ENCODE data around the gene HGS. TPM values are rescaled to one million over a fixed set of nuclear protein-coding genes. Genes with fewer than 3 reads are reported as not detected.

Gene HGS
- total RNA-seq, 4 donors from 2014 or later, result 96.1 to 205 (median 150) TPM

- peaks cover 0 to 4% of the 10 kb centered on the region in 2 donors for H3K9me3 ChIP-seq
- intact Hi-C loops (cut with DNase I; ENCODE audit: low total_unique reads), result no loop called here
- H3K27ac ChIP-seq, result no peak overlapping the region
- in situ Hi-C loops (cut with MboI; ENCODE audit: low pct_ligation_motif_present in 1 of 4, low pct_unique_long_range_greater_than_20kb in 1 of 4, low sequenced_read_pairs in 3 of 4), result no loop called here
- no peak overlapping the region for H3K4me3 ChIP-seq
- no peaks in the 10 kb centered on the region for H3K4me1 ChIP-seq
- TF ChIP-seq POLR2AphosphoS5 (IDR thresholded peaks at IDR 0.05), result no peak
- TF ChIP-seq, protein P1, sequence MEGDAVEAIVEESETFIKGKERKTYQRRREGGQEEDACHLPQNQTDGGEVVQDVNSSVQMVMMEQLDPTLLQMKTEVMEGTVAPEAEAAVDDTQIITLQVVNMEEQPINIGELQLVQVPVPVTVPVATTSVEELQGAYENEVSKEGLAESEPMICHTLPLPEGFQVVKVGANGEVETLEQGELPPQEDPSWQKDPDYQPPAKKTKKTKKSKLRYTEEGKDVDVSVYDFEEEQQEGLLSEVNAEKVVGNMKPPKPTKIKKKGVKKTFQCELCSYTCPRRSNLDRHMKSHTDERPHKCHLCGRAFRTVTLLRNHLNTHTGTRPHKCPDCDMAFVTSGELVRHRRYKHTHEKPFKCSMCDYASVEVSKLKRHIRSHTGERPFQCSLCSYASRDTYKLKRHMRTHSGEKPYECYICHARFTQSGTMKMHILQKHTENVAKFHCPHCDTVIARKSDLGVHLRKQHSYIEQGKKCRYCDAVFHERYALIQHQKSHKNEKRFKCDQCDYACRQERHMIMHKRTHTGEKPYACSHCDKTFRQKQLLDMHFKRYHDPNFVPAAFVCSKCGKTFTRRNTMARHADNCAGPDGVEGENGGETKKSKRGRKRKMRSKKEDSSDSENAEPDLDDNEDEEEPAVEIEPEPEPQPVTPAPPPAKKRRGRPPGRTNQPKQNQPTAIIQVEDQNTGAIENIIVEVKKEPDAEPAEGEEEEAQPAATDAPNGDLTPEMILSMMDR (IDR thresholded peaks at IDR 0.05), result no peak
- no peaks in the 10 kb centered on the region for H3K36me3 ChIP-seq
- WGBS, 2 donors (ENCODE audit: low coverage in 1 of 2), result 92 to 100% methylated on average over 1 to 15 of the region's 15 CpGs
- H3K27me3 ChIP-seq, result peaks cover 27% of the 10 kb centered on the region
- no peak for DNase-seq
Observed at GRCh38 chr17:81644496-81644895, 39.3 kb upstream of the HGS start.

DNA sequence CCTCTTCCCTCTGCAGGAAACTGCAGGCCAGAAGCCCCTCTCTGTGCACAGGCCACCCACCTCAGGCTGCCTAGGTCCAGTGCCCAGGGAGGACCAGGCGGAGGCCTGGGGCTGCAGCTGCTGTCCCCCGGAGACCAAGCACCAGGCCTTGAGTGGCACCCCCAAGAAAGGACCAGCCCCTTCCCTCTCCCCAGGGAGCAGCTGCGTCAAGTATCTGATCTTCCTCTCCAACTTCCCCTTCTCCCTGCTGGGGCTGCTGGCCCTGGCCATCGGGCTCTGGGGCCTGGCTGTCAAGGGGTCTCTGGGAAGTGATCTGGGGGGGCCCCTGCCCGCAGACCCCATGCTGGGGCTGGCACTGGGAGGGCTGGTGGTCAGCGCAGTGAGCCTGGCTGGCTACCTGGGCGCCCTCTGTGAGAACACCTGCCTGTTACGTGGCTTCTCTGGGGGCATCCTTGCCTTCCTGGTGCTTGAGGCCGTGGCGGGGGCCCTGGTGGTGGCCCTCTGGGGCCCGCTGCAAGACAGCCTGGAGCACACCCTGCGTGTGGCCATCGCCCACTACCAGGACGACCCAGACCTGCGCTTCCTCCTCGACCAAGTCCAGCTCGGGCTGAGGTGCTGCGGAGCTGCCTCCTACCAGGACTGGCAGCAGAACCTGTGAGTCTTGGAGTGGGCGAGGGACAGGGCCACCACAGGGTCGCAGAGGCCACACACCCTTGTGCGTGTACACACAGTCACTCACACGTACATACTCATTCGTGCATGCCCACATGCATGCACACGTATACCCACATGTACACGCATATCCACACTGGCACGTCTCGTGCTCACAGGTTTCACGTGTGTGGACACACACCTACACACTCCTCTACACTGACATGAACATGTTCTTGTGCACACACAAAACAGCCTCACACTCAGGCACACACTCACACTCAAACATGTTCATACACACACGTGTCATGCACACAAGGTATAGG is 38.5 kb upstream of the HGS start:
- no peak for DNase-seq
- H3K4me3 ChIP-seq, result no peak overlapping the region
- peaks cover 0 to 4% of the 10 kb centered on the region in 2 donors for H3K9me3 ChIP-seq
- intact Hi-C loops (cut with DNase I; ENCODE audit: low total_unique reads) (no loop called here), in situ Hi-C loops (cut with MboI; ENCODE audit: low pct_ligation_motif_present in 1 of 4, low pct_unique_long_range_greater_than_20kb in 1 of 4, low sequenced_read_pairs in 3 of 4) (no loop called here)
- no peaks in the 10 kb centered on the region for H3K36me3 ChIP-seq
- WGBS, 2 donors (ENCODE audit: low coverage in 1 of 2), result 87 to 90% methylated on average over 2 to 28 of the region's 29 CpGs
- H3K27me3 ChIP-seq, result peaks cover 34% of the 10 kb centered on the region
- TF ChIP-seq EP300 (IDR thresholded peaks at IDR 0.05; ENCODE audit: low read depth), result no peak
- no peak for TF ChIP-seq POLR2A (IDR thresholded peaks at IDR 0.05)
- no peak for TF ChIP-seq POLR2AphosphoS5 (IDR thresholded peaks at IDR 0.05)
- TF ChIP-seq, protein P1 (IDR thresholded peaks at IDR 0.05), result no peak
- H3K27ac ChIP-seq, result no peak overlapping the region
- no peaks in the 10 kb centered on the region for H3K4me1 ChIP-seq

DNA sequence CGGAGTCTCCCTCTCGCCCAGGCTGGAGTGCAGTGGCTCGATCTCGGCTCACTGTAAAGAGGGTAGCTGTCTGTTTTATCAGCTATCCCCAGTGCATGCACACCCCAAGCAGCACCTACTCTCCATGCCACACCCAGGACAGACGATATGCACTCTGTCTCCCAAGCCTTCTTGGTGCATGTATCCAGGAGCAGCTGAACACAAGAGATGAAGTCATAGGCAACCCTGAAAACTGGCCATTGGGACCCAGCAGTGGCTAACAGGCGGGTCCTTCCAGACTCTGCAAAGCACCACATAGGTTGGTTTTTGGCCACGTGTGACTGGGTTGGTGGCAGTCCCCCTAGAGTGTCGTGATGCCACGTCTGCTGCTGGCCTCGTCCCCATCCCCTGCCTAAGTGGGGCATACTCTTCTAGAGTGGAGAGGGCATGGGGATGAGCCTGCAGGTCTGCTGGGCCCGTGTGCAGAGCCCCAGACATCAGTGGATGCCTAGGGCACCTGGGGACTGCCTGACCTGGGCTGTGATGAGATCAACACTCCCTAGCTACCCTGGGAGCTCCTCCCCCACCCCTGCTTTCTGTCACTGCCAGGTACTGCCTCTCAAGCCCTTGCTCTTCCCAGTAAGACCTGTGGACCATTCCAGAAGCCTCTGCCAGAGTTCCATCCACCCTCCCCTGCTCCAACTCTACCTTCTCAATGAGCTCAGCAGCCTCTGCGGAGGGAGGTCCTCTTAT is 36.8 kb upstream of the HGS start:
- intact Hi-C loops (cut with DNase I; ENCODE audit: low total_unique reads), result no loop called here
- WGBS, 2 donors (ENCODE audit: low coverage in 1 of 2), result 69 to 73% methylated on average over 4 to 6 of the region's 12 CpGs
- peaks cover 40% of the 10 kb centered on the region for H3K27me3 ChIP-seq

DNA sequence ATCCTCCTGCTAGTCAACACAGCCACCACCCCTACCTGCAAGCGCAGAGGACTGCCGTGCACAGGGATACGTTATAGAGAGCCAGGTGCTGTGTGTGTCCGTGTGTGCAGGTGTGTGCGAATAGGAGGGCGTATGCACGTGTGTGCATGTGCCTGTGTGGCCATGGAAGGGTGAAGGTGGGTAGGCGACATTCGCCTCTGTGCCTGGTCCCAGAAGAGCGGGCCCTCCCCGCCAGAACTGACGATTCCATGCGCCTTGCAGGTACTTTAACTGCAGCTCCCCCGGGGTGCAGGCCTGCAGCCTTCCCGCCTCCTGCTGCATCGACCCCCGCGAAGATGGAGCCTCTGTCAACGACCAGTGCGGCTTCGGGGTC is 36.2 kb upstream of the HGS start:
- peaks cover 40% of the 10 kb centered on the region for H3K27me3 ChIP-seq
- H3K9me3 ChIP-seq, result peaks cover 0 to 4% of the 10 kb centered on the region in 2 donors
- intact Hi-C loops (cut with DNase I; ENCODE audit: low total_unique reads) (no loop called here), in situ Hi-C loops (cut with MboI; ENCODE audit: low pct_ligation_motif_present in 1 of 4, low pct_unique_long_range_greater_than_20kb in 1 of 4, low sequenced_read_pairs in 3 of 4) (no loop called here)
- H3K4me1 ChIP-seq, result no peaks in the 10 kb centered on the region
- WGBS, 2 donors (ENCODE audit: low coverage in 1 of 2), result 42 to 50% methylated on average over 4 to 18 of the region's 21 CpGs
- TF ChIP-seq, protein P1 (IDR thresholded peaks at IDR 0.05), result no peak
- no peak for TF ChIP-seq POLR2A (IDR thresholded peaks at IDR 0.05)
- no peak for TF ChIP-seq POLR2AphosphoS5 (IDR thresholded peaks at IDR 0.05)
- TF ChIP-seq EP300 (IDR thresholded peaks at IDR 0.05; ENCODE audit: low read depth), result no peak
- no peak overlapping the region for H3K27ac ChIP-seq
- DNase-seq, result no peak
- no peaks in the 10 kb centered on the region for H3K36me3 ChIP-seq
- no peak overlapping the region for H3K4me3 ChIP-seq

More for the DNA sequence above, 36.8 kb upstream of the HGS start:
- in situ Hi-C loops (cut with MboI; ENCODE audit: low pct_ligation_motif_present in 1 of 4, low pct_unique_long_range_greater_than_20kb in 1 of 4, low sequenced_read_pairs in 3 of 4), result no loop called here
- Histone ChIP-seq H3K36me3 (no peaks in the 10 kb centered on the region), H3K4me1 (no peaks in the 10 kb centered on the region), H3K27ac (no peak overlapping the region), H3K9me3 (peaks cover 0 to 4% of the 10 kb centered on the region in 2 donors), H3K4me3 (no peak overlapping the region)
- DNase-seq, result no peak
- no peak for TF ChIP-seq POLR2A (IDR thresholded peaks at IDR 0.05)
- TF ChIP-seq EP300 (IDR thresholded peaks at IDR 0.05; ENCODE audit: low read depth), result no peak
- TF ChIP-seq, protein P1 (IDR thresholded peaks at IDR 0.05), result no peak
- no peak for TF ChIP-seq POLR2AphosphoS5 (IDR thresholded peaks at IDR 0.05)

Data from transverse colon (tissue), 4 donors.